ENCODE results near the gene CCDC141. TPM values are rescaled to one million over a fixed set of nuclear protein-coding genes. Genes with fewer than 3 reads are reported as not detected.

CCDC141 gene, protein sequence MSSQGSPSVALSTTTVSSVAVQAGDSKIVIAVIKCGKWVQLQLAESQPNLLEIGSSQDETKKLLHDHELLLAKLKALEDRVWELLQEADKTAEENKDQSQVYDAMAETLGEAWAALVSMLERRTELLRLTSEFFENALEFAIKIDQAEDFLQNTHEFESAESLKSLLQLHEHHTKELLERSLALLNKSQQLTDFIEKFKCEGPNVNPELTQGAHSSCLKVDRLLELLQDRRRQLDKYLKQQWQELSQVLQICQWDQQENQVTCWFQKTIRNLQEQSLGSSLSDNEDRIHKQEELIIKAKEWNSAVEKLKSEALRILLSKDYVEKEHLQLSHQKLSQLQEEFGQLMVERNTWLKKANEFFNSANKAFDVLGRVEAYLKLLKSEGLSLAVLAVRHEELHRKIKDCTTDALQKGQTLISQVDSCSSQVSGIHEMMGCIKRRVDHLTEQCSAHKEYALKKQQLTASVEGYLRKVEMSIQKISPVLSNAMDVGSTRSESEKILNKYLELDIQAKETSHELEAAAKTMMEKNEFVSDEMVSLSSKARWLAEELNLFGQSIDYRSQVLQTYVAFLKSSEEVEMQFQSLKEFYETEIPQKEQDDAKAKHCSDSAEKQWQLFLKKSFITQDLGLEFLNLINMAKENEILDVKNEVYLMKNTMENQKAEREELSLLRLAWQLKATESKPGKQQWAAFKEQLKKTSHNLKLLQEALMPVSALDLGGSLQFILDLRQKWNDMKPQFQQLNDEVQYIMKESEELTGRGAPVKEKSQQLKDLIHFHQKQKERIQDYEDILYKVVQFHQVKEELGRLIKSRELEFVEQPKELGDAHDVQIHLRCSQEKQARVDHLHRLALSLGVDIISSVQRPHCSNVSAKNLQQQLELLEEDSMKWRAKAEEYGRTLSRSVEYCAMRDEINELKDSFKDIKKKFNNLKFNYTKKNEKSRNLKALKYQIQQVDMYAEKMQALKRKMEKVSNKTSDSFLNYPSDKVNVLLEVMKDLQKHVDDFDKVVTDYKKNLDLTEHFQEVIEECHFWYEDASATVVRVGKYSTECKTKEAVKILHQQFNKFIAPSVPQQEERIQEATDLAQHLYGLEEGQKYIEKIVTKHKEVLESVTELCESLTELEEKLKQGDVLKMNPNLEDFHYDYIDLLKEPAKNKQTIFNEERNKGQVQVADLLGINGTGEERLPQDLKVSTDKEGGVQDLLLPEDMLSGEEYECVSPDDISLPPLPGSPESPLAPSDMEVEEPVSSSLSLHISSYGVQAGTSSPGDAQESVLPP (N-terminal part only)
- total RNA-seq, result 1 to 10 TPM; 3.1 to 8.6 (median 4.6) TPM
- under 1 TPM in 2 of 3 donors, not detected in 1; under 0.01 to 0.47 TPM for polyA plus RNA-seq

DNA sequence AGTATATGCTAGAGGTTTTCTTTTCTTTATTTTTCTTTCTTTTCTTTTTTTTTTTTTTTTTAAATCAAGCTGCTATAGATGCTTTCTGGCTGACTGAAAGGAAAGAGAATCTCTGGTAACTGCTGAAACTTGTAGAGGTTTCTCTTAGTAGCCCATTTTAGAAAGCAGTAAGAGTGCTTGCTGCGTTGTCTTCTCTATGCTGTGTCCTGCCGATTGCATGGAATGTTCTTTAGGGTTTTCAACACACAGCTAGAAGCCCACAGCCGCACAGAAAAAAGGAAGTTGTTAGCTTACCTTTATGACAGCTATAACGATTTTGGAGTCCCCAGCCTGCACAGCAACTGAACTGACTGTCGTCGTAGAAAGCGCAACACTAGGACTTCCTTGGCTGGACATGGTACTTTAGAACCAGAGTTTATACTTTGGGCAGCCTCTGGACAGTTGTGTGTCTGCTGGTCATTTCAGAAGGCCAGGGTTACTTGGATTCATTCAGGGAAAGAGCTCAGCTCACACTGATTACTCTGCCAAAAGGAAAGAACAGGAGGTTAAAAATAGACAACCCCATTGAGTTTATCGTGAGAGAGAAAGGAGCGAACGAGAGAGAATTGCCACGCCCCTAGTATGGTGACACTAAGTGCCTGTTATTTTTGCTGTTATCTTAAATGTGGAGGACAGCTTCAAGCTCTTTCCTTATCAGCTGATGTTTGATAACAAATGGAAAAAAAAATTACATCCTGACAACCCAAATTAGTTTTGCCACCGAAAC lies at the start of gene CCDC141:
CCDC141 (minus strand) TSS at position 592 of the 766 bp plus-strand sequence; CDS start at position 396, 196 bp downstream.
- H3K4me3 ChIP-seq, result peak within 1 kb of the TSS in 1 of 4 donors; percentile 9
- H3K4me1 ChIP-seq, result peaks cover 0 to 8% (median 2%) of the 10 kb centered on the region in 4 donors
- H3K27ac ChIP-seq, result peak within 1 kb of the TSS in 1 of 4 donors; percentile 14
- no peaks in the 10 kb centered on the region for H3K9me3 ChIP-seq
- H3K27me3 ChIP-seq, result no peaks in the 10 kb centered on the region
- TF ChIP-seq, protein P1, sequence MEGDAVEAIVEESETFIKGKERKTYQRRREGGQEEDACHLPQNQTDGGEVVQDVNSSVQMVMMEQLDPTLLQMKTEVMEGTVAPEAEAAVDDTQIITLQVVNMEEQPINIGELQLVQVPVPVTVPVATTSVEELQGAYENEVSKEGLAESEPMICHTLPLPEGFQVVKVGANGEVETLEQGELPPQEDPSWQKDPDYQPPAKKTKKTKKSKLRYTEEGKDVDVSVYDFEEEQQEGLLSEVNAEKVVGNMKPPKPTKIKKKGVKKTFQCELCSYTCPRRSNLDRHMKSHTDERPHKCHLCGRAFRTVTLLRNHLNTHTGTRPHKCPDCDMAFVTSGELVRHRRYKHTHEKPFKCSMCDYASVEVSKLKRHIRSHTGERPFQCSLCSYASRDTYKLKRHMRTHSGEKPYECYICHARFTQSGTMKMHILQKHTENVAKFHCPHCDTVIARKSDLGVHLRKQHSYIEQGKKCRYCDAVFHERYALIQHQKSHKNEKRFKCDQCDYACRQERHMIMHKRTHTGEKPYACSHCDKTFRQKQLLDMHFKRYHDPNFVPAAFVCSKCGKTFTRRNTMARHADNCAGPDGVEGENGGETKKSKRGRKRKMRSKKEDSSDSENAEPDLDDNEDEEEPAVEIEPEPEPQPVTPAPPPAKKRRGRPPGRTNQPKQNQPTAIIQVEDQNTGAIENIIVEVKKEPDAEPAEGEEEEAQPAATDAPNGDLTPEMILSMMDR (IDR thresholded peaks at IDR 0.05), result no peak
- TF ChIP-seq POLR2A (IDR thresholded peaks at IDR 0.05) (no peak), POLR2AphosphoS5 (IDR thresholded peaks at IDR 0.05) (no peak), EP300 (IDR thresholded peaks at IDR 0.05) (no peak)
- WGBS, 2 donors, result 6 to 9% methylated on average over 12 of the region's 12 CpGs
- no peak for DNase-seq
- H3K36me3 ChIP-seq, result no peaks in the 10 kb centered on the region
- intact Hi-C loops (cut with DNase I), result no loop called here

DNA sequence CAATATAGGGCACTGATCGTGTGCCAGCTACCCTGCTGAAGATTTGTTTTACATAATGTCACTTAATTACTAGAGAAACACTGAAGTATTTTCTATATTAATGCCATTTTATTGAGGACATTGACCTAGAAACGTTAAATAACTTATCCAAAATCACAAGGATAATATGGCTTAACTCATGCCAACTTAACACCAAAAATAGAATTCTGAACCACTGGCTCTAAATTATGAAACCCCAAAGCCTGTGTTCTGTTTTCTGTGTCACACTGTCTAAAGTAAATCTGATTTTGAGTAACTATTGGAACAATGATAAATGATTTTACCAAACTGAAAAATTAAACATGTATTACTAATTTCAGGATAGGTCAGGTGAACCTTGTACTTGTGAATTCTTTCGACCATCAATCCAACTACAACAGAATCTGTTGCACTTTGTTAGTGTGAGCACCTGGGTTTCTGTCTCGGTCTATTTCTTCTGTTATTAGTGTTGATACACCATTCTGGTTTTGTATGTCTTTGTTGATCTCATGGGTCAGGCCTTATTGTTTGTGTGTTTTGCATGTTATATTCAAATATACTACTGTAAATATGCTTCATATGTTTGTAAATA lies 48.2 kb upstream of the CCDC141 start:
- intact Hi-C loops (cut with DNase I), result no loop called here
- H3K9me3 ChIP-seq, result peaks cover 0 to under 1% (median 0%) of the 10 kb centered on the region in 4 donors
- H3K27me3 ChIP-seq, result no peaks in the 10 kb centered on the region
- H3K4me1 ChIP-seq, result no peaks in the 10 kb centered on the region
- no peak overlapping the region for H3K27ac ChIP-seq
- WGBS, 2 donors, result 82 to 85% methylated on average over 4 of the region's 4 CpGs
- no peak overlapping the region for H3K4me3 ChIP-seq
- DNase-seq, result no peak
- TF ChIP-seq POLR2A (IDR thresholded peaks at IDR 0.05) (no peak), POLR2AphosphoS5 (IDR thresholded peaks at IDR 0.05) (no peak), EP300 (IDR thresholded peaks at IDR 0.05) (no peak)
- TF ChIP-seq, protein P1 (IDR thresholded peaks at IDR 0.05), result no peak
- no peaks in the 10 kb centered on the region for H3K36me3 ChIP-seq

DNA sequence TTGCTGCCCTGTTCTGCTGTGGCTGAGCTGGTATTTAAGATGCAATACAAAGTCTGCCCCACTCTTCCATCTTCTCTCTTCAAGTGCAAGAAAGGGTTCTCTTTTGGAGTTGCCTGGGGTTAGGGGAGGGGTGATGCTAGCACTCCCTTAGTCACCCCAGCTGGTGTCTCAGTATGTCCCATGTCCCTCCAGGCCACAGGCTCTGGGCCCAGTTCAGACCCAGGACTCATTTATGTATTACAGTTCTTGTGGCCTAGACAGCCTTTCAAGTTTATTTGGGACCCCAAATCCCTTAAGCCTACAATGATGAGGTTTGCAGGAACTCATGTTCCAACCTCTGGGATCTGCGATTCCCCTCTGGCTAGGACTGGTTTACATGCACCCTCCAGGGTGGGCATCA lies 47.2 kb upstream of the CCDC141 start:
- no peak overlapping the region for H3K27ac ChIP-seq
- H3K4me3 ChIP-seq, result no peak overlapping the region
- TF ChIP-seq, protein P1 (IDR thresholded peaks at IDR 0.05), result no peak
- TF ChIP-seq POLR2AphosphoS5 (IDR thresholded peaks at IDR 0.05), result no peak
- no peak for TF ChIP-seq EP300 (IDR thresholded peaks at IDR 0.05)
- no peak for TF ChIP-seq POLR2A (IDR thresholded peaks at IDR 0.05)
- H3K36me3 ChIP-seq, result no peaks in the 10 kb centered on the region
- no peak for DNase-seq
- intact Hi-C loops (cut with DNase I), result no loop called here
- no peaks in the 10 kb centered on the region for H3K27me3 ChIP-seq
- H3K9me3 ChIP-seq, result peaks cover 0 to 3% (median 0%) of the 10 kb centered on the region in 4 donors
- H3K4me1 ChIP-seq, result no peaks in the 10 kb centered on the region
- WGBS, 2 donors, result 99 to 100% methylated on average over 1 of the region's 1 CpG
